SU-DHL-6 (cell line): Measurements from ENCODE around the gene CRYGN.

Source experiments
- CTCF ChIP-seq: fragments of 200-600 bp; sonication (generic); IDR thresholded peaks from one replicate; pipeline ENCODE4 v1.5.1; 2017; ENCODE audit warnings: antibody characterized with exemption, mild to moderate bottlenecking, low read length, moderate library complexity; ENCODE audit not compliant: insufficient read depth, poor library complexity, severe bottlenecking
- EZH2phosphoT487 ChIP-seq: fragments of 200-600 bp; sonication (generic), shearing (Covaris generic); conservative IDR thresholded peaks from 2 replicates; pipeline ENCODE4 v1.6.1; 2018; ENCODE audit warnings: mild to moderate bottlenecking, antibody characterized with exemption, low read length, moderate library complexity, mixed read lengths

GRCh38 chr7:151437866-151438516 lies 1.9 kb downstream of the CRYGN start:
- TF ChIP-seq CTCF (no peak), EZH2phosphoT487 (no peak)
